MCF 10A (cell line): Measurements from ENCODE around the gene ANKRD6. TPM values are rescaled to one million over a fixed set of nuclear protein-coding genes. Genes with fewer than 3 reads are reported as not detected.

Experiments used
- BruUV-seq: library from RNA; stranded (reverse); fragments of 400-500 nt; replicated peaks from 2 replicates; lab custom pipeline; 2021; lab: Mats Ljungman, UMichigan
- CTCF ChIA-PET: fragments of 300-600 bp; sonication (Branson Sonifier 250); formaldehyde crosslinking; extraction: SDS; loops from one replicate; lab custom pipeline; 2021; ENCODE audit warnings: antibody characterized with exemption, inconsistent platforms; lab: Yijun Ruan, JAX
- POLR2A ChIA-PET: fragments of 300-600, 350-650 bp; sonication (Branson Sonifier 250); formaldehyde crosslinking; extraction: SDS; loops from one replicate; lab custom pipeline; 2020; ENCODE audit warnings: antibody characterized with exemption, inconsistent platforms; lab: Yijun Ruan, JAX
- DNase-seq: peaks from one replicate; pipeline ENCODE4 v3.0.0-alpha.2; 2018; ENCODE audit not compliant: unreplicated experiment
- H3K27ac Mint-ChIP-seq: one replicate; pipeline ENCODE4 v1.8.0; 2022; ENCODE audit warnings: mild to moderate bottlenecking, low read depth, mixed read lengths; ENCODE audit not compliant: unreplicated experiment
- H3K27me3 Mint-ChIP-seq: one replicate; pipeline ENCODE4 v1.8.0; 2022; ENCODE audit warnings: mixed read lengths; ENCODE audit not compliant: insufficient read depth, unreplicated experiment
- H3K36me3 Mint-ChIP-seq: one replicate; pipeline ENCODE4 v1.8.0; 2022; ENCODE audit warnings: mild to moderate bottlenecking, moderate library complexity, mixed read lengths; ENCODE audit not compliant: insufficient read depth, unreplicated experiment
- H3K4me1 Mint-ChIP-seq: one replicate; pipeline ENCODE4 v1.8.0; 2022; ENCODE audit warnings: mixed read lengths; ENCODE audit not compliant: insufficient read depth, unreplicated experiment
- H3K4me3 Mint-ChIP-seq: one replicate; pipeline ENCODE4 v1.8.0; 2022; ENCODE audit warnings: mild to moderate bottlenecking, moderate library complexity, mixed read lengths; ENCODE audit not compliant: unreplicated experiment
- H3K9me3 Mint-ChIP-seq: one replicate; pipeline ENCODE4 v1.8.0; 2022; ENCODE audit warnings: mixed read lengths; ENCODE audit not compliant: unreplicated experiment
- CTCF ChIP-seq: fragments of 200-600 bp; IDR thresholded peaks from one replicate; pipeline ENCODE4 v1.8.0; 2022; ENCODE audit warnings: antibody characterized with exemption, mild to moderate bottlenecking; ENCODE audit not compliant: unreplicated experiment
- intact Hi-C: fragments of 100-400 bp; cut with micrococcal nuclease; formaldehyde crosslinking; loops from 2 replicates; pipeline ENCODE4 v1.14.1; 2022
- total RNA-seq: library from RNA; stranded (reverse); gene quantifications from 2 replicates; pipeline ENCODE4 v1.2.3, GENCODE V29; 2022

Gene ANKRD6
- total RNA-seq, 1 experiment from 2014 or later, result 2.1 TPM

DNA sequence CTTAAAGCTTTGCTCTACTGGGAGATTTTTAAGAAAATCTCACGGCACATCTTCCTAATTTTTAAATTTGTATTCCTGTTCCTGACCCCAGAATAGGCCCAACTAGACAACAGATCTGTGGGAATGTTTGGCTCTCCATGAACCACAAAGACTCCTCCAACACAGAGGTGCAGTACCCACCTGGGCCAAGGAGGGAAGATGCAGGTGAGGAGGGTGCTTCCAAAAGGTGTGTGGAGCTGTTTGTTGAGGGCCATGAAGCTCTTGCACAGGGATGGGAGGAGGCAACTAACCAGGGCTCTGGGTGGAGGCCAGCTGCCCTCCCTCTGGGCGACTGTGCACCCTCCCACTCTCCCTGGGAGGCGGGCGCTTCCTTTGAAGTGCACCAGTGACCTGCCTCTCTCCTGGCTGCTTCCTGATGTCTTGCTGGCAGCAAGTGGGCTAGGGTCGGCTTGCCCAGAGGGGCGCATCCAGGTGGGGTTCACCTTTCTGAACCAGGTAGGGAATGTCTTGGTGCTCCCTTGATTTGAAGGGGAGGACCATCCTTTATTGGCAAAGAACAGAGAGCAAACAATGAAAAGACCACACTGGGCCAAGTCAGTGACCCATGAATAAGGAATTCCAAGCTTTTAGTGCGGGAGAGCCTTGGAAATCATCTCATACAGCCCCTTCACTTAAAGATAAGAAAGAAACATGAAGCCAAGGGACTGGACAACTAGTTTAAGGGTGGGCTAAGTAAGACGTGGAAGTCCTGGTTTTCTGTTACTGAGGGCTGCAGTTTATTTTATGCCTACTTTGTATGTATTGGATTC is 76.0 kb downstream of the ANKRD6 start:
- H3K27ac Mint-ChIP-seq, result no peak overlapping the region
- no peak for TF ChIP-seq CTCF
- H3K4me1 Mint-ChIP-seq, result no peaks in the 10 kb centered on the region
- H3K36me3 Mint-ChIP-seq, result no peaks in the 10 kb centered on the region
- intact Hi-C loops, result no loop called here
- ChIA-PET POLR2A (no interaction called here), CTCF (interaction anchor here (0.8 kb wide), 1 partner anchor 30 kb away, joined by 3 read pairs; no protein-coding TSS in a partner anchor)
- no peak for DNase-seq
- BruUV-seq, result no TSS peak
- peaks cover 4% of the 10 kb centered on the region for H3K27me3 Mint-ChIP-seq
- H3K9me3 Mint-ChIP-seq, result no peaks in the 10 kb centered on the region
- H3K4me3 Mint-ChIP-seq, result no peak overlapping the region

DNA sequence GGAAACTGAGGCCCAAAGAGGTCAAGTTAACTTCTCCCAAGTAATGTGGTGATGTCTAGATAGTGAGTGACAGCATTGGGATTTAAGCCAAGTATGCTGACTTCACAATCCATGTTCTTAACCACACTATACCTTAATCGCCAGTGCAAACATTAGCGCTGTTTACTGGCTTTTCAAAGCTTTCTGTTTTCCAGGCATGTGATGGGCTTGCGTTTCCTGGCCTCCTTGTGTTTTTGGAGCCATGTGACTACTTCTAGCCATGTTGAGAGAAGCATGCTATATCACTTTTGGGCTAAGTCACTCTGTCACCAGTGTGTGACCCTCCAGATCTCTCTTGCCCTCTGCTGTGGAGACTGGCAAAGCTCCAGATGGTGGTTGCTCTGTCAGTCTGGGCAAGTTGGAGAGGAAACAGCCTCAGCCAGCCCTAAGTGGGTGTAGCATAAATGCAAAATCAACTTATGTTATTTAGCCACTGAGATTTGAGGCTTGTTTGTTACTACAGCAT is 76.9 kb downstream of the ANKRD6 start:
- Mint-ChIP-seq H3K4me3 (no peak overlapping the region), H3K27me3 (peaks cover 2% of the 10 kb centered on the region), H3K27ac (no peak overlapping the region), H3K36me3 (no peaks in the 10 kb centered on the region), H3K4me1 (no peaks in the 10 kb centered on the region), H3K9me3 (no peaks in the 10 kb centered on the region)
- CTCF ChIA-PET, result no interaction called here
- no peak for TF ChIP-seq CTCF
- POLR2A ChIA-PET, result no interaction called here
- peak; percentile 20 for DNase-seq
- BruUV-seq, result no TSS peak
- intact Hi-C loops, result no loop called here

GRCh38 chr6:89510393-89510792 is 77.4 kb downstream of the ANKRD6 start:
- TF ChIP-seq CTCF, result no peak
- H3K9me3 Mint-ChIP-seq, result no peaks in the 10 kb centered on the region
- peaks cover under 1% of the 10 kb centered on the region for H3K36me3 Mint-ChIP-seq
- H3K4me1 Mint-ChIP-seq, result no peaks in the 10 kb centered on the region
- no peak for DNase-seq
- CTCF ChIA-PET, result interaction anchor here (0.7 kb wide), 1 partner anchor 69 kb away, joined by 3 read pairs; no protein-coding TSS in a partner anchor
- POLR2A ChIA-PET, result no interaction called here
- H3K27me3 Mint-ChIP-seq, result peaks cover 8% of the 10 kb centered on the region
- intact Hi-C loops, result no loop called here
- H3K4me3 Mint-ChIP-seq, result no peak overlapping the region
- no TSS peak for BruUV-seq
- H3K27ac Mint-ChIP-seq, result no peak overlapping the region

- no peak for DNase-seq
- BruUV-seq, result no TSS peak
- Mint-ChIP-seq H3K9me3 (no peaks in the 10 kb centered on the region), H3K4me3 (no peak overlapping the region), H3K4me1 (no peaks in the 10 kb centered on the region), H3K36me3 (peaks cover 11% of the 10 kb centered on the region), H3K27me3 (peaks cover 16% of the 10 kb centered on the region), H3K27ac (no peak overlapping the region)
- no peak for TF ChIP-seq CTCF
- ChIA-PET POLR2A (no interaction called here), CTCF (interaction anchor here (0.6 to 0.8 kb wide), 2 partner anchors 14 to 47 kb away, joined by 3 to 5 read pairs; no protein-coding TSS in a partner anchor)
- intact Hi-C loops, result no loop called here
Measured at GRCh38 chr6:89518352-89519055, 85.6 kb downstream of the ANKRD6 start.
